GM23338 (cell line): ENCODE data around the gene EYA4. TPM values are rescaled to one million over a fixed set of nuclear protein-coding genes. Genes with fewer than 3 reads are reported as not detected.

Experiments used
- ATAC-seq: fragments of 200-7000 bp; cut with Tn5 transposase; 3 replicates; pipeline ENCODE4 v1.9.1; 2020
- DNase-seq: peaks from one replicate; pipeline ENCODE4 v3.0.0-alpha.2; 2015; ENCODE audit warnings: low spot score
- H2AFZ ChIP-seq: fragments of 200-600 bp; sonication (generic); 2 replicates; pipeline ENCODE4 v1.8.0; 2016; ENCODE audit warnings: antibody characterized with exemption, mild to moderate bottlenecking, moderate library complexity
- H3F3A ChIP-seq: fragments of 200-600 bp; sonication (generic); replicated peaks from 2 replicates; pipeline ENCODE4 v1.8.0; 2017; ENCODE audit warnings: antibody characterized with exemption, mixed run types, low read depth
- H3K27ac ChIP-seq: fragments of 200-600 bp; sonication (generic); 2 replicates; pipeline ENCODE4 v1.6.1; 2016; ENCODE audit warnings: low read depth
- H3K27me3 ChIP-seq: fragments of 200-600 bp; sonication (generic); 2 replicates; pipeline ENCODE4 v1.8.0; 2016; ENCODE audit warnings: mild to moderate bottlenecking, mixed run types, moderate library complexity; ENCODE audit not compliant: insufficient read depth
- H3K36me3 ChIP-seq: fragments of 200-600 bp; sonication (generic); 2 replicates; pipeline ENCODE4 v1.8.0; 2016; ENCODE audit warnings: mild to moderate bottlenecking; ENCODE audit not compliant: insufficient read depth
- H3K4me1 ChIP-seq: fragments of 200-600 bp; sonication (generic); 2 replicates; pipeline ENCODE4 v1.8.0; 2016; ENCODE audit warnings: mild to moderate bottlenecking, moderate library complexity; ENCODE audit not compliant: insufficient read depth
- H3K4me2 ChIP-seq: fragments of 200-600 bp; sonication (generic); 2 replicates; pipeline ENCODE4 v1.7.1; 2017; ENCODE audit warnings: mixed run types
- H3K4me3 ChIP-seq: fragments of 200-600 bp; sonication (generic); 2 replicates; pipeline ENCODE4 v1.6.1; 2016; ENCODE audit warnings: mixed run types
- H3K79me2 ChIP-seq: fragments of 200-600 bp; sonication (generic); replicated peaks from 2 replicates; pipeline ENCODE4 v1.8.0; 2017; ENCODE audit warnings: mild to moderate bottlenecking; ENCODE audit not compliant: insufficient read depth
- H3K9me2 ChIP-seq: fragments of 200-600 bp; sonication (generic); 2 replicates; pipeline ENCODE4 v1.8.0; 2017; ENCODE audit not compliant: insufficient read depth
- H4K20me1 ChIP-seq: fragments of 200-600 bp; sonication (generic); replicated peaks from 2 replicates; pipeline ENCODE4 v1.8.0; 2017; ENCODE audit warnings: mild to moderate bottlenecking; ENCODE audit not compliant: insufficient read depth
- H3K27ac Mint-ChIP-seq: 2 replicates; pipeline ENCODE4 v1.8.0; 2020; ENCODE audit warnings: inconsistent platforms, mild to moderate bottlenecking, moderate library complexity, mixed read lengths
- H3K27me3 Mint-ChIP-seq: 3 replicates; pipeline ENCODE4 v1.8.0; 2022; ENCODE audit warnings: low read depth, mild to moderate bottlenecking, moderate library complexity, mixed read lengths, inconsistent platforms; ENCODE audit not compliant: insufficient read depth, poor library complexity
- H3K36me3 Mint-ChIP-seq: 3 replicates; pipeline ENCODE4 v1.8.0; 2021; ENCODE audit warnings: low read depth, mild to moderate bottlenecking, inconsistent platforms, moderate library complexity, mixed read lengths
- H3K4me1 Mint-ChIP-seq: 3 replicates; pipeline ENCODE4 v1.8.0; 2020; ENCODE audit warnings: mild to moderate bottlenecking, inconsistent platforms, mixed read lengths
- H3K4me3 Mint-ChIP-seq: 3 replicates; pipeline ENCODE4 v1.8.0; 2021; ENCODE audit warnings: moderate library complexity, mild to moderate bottlenecking, inconsistent platforms, mixed read lengths
- H3K9me3 Mint-ChIP-seq: 3 replicates; pipeline ENCODE4 v1.8.0; 2020; ENCODE audit warnings: moderate library complexity, mild to moderate bottlenecking, inconsistent platforms, mixed read lengths
- CREB1 ChIP-seq: fragments of 250-450 bp; sonication (Bioruptor Pico); IDR thresholded peaks from 2 replicates; pipeline ENCODE4 v1.5.0; 2020; ENCODE audit warnings: low read depth, mild to moderate bottlenecking, moderate library complexity
- EZH2 ChIP-seq: fragments of 200-600 bp; sonication (generic); IDR thresholded peaks from one replicate; pipeline ENCODE4 v1.8.0; 2017; ENCODE audit warnings: antibody characterized with exemption, mild to moderate bottlenecking, low read depth; ENCODE audit not compliant: unreplicated experiment
- EZH2phosphoT487 ChIP-seq: fragments of 200-600 bp; sonication (generic); IDR thresholded peaks from one replicate; pipeline ENCODE4 v1.8.1; 2018; ENCODE audit warnings: antibody characterized with exemption; ENCODE audit not compliant: unreplicated experiment
- JUNB ChIP-seq: IDR thresholded peaks from one replicate; pipeline ENCODE4 v1.6.1; 2016; ENCODE audit warnings: antibody characterized with exemption; ENCODE audit not compliant: unreplicated experiment
- NANOG ChIP-seq: IDR thresholded peaks from 2 replicates; pipeline ENCODE4 v1.6.1; 2016; ENCODE audit warnings: antibody characterized with exemption, borderline replicate concordance
- POLR2AphosphoS5 ChIP-seq: IDR thresholded peaks from 2 replicates; pipeline ENCODE4 v1.6.1; 2016; ENCODE audit warnings: antibody characterized with exemption, low read depth
- STAT1 ChIP-seq: IDR thresholded peaks from one replicate; pipeline ENCODE4 v1.6.1; 2016; ENCODE audit warnings: antibody characterized with exemption; ENCODE audit not compliant: unreplicated experiment
- ZNF114 ChIP-seq: fragments of 250-450 bp; sonication (Bioruptor Pico); IDR thresholded peaks from 2 replicates; pipeline ENCODE4 v1.5.0; 2020; ENCODE audit warnings: mild to moderate bottlenecking, moderate library complexity
- ZNF331 ChIP-seq: fragments of 250-450 bp; sonication (Bioruptor Pico); IDR thresholded peaks from 2 replicates; pipeline ENCODE4 v1.5.0; 2020; ENCODE audit warnings: low read depth, mild to moderate bottlenecking, moderate library complexity
- polyA plus RNA-seq: library from polyadenylated mRNA; unstranded; fragments of >200 nt; fragmentation: Nextera tagmentation; extraction: Ambion mirVana; gene quantifications from 2 replicates; pipeline ENCODE4 v1.2.1, GENCODE V29; 2016
- total RNA-seq: library from RNA; depleted of rRNA; stranded (reverse); fragments of >200 nt; shearing (Covaris generic); gene quantifications from 2 replicates; pipeline ENCODE4 v1.2.3, GENCODE V29; 2014
- TF ChIP-seq, protein P1 (sequence below): fragments of 250-450 bp; sonication (Bioruptor Pico); IDR thresholded peaks from 2 replicates; pipeline ENCODE4 v1.5.0; 2020; ENCODE audit warnings: mild to moderate bottlenecking, moderate library complexity
- TF ChIP-seq, protein P2 (sequence below): IDR thresholded peaks from 2 replicates; pipeline ENCODE4 v1.6.1; 2016; ENCODE audit warnings: antibody characterized with exemption
- TF ChIP-seq, protein P3 (sequence below): IDR thresholded peaks from one replicate; pipeline ENCODE4 v1.6.1; 2018; ENCODE audit warnings: antibody characterized with exemption; ENCODE audit not compliant: unreplicated experiment
- TF ChIP-seq, protein P4 (sequence below), 2 experiments: fragments of 200-600 bp in 1 of 2; sonication (generic) in 1 of 2; conservative IDR thresholded peaks; 2 replicates each; pipeline versions ENCODE4 v1.5.1 to v1.6.1; 2016 to 2017; ENCODE audit warnings: antibody characterized with exemption in 2 of 2, low read depth in 2 of 2, mild to moderate bottlenecking in 2 of 2, moderate library complexity in 1 of 2

Gene EYA4
- total and polyA plus RNA-seq, 2 experiments from 2014 or later = 0.05 to 0.21 TPM

- Histone ChIP-seq H3K79me2 (no peaks in the 10 kb centered on the region), H3K4me1 (peaks cover 22% of the 10 kb centered on the region), H2AFZ (peak overlapping the region; percentile 99), H3K9me2 (no peaks in the 10 kb centered on the region), H4K20me1 (0 out of 2 replicates have a peak, but pooled peaks cover 6% of the 10 kb centered on the region), H3K27me3 (peaks cover 86% of the 10 kb centered on the region), H3K4me3 (peak overlapping the region; percentile 80), H3K36me3 (no peaks in the 10 kb centered on the region), H3F3A (no peaks in the 10 kb centered on the region), H3K4me2 (peak overlapping the region; percentile 90), H3K27ac (no peak overlapping the region)
- DNase-seq (peak; percentile 45), ATAC-seq (peak; percentile 47)
- peak overlapping the region; percentile 79 for H3K4me3 Mint-ChIP-seq
- peaks cover 56% of the 10 kb centered on the region for H3K27me3 Mint-ChIP-seq
- no peak overlapping the region for H3K27ac Mint-ChIP-seq
- TF ChIP-seq EZH2phosphoT487 (peak; percentile 82), NANOG (no peak), POLR2AphosphoS5 (no peak), CREB1 (CRISPR knock-in tag) (no peak), JUNB (no peak), STAT1 (no peak), EZH2 (peak; percentile 77), ZNF114 (CRISPR knock-in tag) (no peak), ZNF331 (no peak)
- TF ChIP-seq, protein P1, sequence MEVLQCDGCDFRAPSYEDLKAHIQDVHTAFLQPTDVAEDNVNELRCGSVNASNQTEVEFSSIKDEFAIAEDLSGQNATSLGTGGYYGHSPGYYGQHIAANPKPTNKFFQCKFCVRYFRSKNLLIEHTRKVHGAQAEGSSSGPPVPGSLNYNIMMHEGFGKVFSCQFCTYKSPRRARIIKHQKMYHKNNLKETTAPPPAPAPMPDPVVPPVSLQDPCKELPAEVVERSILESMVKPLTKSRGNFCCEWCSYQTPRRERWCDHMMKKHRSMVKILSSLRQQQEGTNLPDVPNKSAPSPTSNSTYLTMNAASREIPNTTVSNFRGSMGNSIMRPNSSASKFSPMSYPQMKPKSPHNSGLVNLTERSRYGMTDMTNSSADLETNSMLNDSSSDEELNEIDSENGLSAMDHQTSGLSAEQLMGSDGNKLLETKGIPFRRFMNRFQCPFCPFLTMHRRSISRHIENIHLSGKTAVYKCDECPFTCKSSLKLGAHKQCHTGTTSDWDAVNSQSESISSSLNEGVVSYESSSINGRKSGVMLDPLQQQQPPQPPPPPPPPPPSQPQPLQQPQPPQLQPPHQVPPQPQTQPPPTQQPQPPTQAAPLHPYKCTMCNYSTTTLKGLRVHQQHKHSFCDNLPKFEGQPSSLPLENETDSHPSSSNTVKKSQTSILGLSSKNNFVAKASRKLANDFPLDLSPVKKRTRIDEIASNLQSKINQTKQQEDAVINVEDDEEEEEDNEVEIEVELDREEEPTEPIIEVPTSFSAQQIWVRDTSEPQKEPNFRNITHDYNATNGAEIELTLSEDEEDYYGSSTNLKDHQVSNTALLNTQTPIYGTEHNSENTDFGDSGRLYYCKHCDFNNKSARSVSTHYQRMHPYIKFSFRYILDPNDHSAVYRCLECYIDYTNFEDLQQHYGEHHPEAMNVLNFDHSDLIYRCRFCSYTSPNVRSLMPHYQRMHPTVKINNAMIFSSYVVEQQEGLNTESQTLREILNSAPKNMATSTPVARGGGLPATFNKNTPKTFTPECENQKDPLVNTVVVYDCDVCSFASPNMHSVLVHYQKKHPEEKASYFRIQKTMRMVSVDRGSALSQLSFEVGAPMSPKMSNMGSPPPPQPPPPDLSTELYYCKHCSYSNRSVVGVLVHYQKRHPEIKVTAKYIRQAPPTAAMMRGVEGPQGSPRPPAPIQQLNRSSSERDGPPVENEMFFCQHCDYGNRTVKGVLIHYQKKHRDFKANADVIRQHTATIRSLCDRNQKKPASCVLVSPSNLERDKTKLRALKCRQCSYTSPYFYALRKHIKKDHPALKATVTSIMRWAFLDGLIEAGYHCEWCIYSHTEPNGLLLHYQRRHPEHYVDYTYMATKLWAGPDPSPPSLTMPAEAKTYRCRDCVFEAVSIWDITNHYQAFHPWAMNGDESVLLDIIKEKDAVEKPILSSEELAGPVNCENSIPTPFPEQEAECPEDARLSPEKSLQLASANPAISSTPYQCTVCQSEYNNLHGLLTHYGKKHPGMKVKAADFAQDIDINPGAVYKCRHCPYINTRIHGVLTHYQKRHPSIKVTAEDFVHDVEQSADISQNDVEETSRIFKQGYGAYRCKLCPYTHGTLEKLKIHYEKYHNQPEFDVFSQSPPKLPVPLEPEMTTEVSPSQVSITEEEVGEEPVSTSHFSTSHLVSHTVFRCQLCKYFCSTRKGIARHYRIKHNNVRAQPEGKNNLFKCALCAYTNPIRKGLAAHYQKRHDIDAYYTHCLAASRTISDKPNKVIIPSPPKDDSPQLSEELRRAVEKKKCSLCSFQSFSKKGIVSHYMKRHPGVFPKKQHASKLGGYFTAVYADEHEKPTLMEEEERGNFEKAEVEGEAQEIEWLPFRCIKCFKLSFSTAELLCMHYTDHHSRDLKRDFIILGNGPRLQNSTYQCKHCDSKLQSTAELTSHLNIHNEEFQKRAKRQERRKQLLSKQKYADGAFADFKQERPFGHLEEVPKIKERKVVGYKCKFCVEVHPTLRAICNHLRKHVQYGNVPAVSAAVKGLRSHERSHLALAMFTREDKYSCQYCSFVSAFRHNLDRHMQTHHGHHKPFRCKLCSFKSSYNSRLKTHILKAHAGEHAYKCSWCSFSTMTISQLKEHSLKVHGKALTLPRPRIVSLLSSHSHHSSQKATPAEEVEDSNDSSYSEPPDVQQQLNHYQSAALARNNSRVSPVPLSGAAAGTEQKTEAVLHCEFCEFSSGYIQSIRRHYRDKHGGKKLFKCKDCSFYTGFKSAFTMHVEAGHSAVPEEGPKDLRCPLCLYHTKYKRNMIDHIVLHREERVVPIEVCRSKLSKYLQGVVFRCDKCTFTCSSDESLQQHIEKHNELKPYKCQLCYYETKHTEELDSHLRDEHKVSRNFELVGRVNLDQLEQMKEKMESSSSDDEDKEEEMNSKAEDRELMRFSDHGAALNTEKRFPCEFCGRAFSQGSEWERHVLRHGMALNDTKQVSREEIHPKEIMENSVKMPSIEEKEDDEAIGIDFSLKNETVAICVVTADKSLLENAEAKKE (CRISPR knock-in tag) = no peak
- TF ChIP-seq, protein P2, sequence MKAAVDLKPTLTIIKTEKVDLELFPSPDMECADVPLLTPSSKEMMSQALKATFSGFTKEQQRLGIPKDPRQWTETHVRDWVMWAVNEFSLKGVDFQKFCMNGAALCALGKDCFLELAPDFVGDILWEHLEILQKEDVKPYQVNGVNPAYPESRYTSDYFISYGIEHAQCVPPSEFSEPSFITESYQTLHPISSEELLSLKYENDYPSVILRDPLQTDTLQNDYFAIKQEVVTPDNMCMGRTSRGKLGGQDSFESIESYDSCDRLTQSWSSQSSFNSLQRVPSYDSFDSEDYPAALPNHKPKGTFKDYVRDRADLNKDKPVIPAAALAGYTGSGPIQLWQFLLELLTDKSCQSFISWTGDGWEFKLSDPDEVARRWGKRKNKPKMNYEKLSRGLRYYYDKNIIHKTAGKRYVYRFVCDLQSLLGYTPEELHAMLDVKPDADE = no peak
- TF ChIP-seq, protein P3, sequence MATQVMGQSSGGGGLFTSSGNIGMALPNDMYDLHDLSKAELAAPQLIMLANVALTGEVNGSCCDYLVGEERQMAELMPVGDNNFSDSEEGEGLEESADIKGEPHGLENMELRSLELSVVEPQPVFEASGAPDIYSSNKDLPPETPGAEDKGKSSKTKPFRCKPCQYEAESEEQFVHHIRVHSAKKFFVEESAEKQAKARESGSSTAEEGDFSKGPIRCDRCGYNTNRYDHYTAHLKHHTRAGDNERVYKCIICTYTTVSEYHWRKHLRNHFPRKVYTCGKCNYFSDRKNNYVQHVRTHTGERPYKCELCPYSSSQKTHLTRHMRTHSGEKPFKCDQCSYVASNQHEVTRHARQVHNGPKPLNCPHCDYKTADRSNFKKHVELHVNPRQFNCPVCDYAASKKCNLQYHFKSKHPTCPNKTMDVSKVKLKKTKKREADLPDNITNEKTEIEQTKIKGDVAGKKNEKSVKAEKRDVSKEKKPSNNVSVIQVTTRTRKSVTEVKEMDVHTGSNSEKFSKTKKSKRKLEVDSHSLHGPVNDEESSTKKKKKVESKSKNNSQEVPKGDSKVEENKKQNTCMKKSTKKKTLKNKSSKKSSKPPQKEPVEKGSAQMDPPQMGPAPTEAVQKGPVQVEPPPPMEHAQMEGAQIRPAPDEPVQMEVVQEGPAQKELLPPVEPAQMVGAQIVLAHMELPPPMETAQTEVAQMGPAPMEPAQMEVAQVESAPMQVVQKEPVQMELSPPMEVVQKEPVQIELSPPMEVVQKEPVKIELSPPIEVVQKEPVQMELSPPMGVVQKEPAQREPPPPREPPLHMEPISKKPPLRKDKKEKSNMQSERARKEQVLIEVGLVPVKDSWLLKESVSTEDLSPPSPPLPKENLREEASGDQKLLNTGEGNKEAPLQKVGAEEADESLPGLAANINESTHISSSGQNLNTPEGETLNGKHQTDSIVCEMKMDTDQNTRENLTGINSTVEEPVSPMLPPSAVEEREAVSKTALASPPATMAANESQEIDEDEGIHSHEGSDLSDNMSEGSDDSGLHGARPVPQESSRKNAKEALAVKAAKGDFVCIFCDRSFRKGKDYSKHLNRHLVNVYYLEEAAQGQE = no peak
- TF ChIP-seq, protein P4, sequence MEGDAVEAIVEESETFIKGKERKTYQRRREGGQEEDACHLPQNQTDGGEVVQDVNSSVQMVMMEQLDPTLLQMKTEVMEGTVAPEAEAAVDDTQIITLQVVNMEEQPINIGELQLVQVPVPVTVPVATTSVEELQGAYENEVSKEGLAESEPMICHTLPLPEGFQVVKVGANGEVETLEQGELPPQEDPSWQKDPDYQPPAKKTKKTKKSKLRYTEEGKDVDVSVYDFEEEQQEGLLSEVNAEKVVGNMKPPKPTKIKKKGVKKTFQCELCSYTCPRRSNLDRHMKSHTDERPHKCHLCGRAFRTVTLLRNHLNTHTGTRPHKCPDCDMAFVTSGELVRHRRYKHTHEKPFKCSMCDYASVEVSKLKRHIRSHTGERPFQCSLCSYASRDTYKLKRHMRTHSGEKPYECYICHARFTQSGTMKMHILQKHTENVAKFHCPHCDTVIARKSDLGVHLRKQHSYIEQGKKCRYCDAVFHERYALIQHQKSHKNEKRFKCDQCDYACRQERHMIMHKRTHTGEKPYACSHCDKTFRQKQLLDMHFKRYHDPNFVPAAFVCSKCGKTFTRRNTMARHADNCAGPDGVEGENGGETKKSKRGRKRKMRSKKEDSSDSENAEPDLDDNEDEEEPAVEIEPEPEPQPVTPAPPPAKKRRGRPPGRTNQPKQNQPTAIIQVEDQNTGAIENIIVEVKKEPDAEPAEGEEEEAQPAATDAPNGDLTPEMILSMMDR (conservative IDR thresholded peaks at IDR 0.05; ENCODE audit: low read depth in 2 of 2) = no peak
- H3K4me1 Mint-ChIP-seq = peaks cover 35% of the 10 kb centered on the region
- H3K9me3 Mint-ChIP-seq = no peaks in the 10 kb centered on the region
- H3K36me3 Mint-ChIP-seq = no peaks in the 10 kb centered on the region
Observed at GRCh38 chr6:133242637-133243585, 1.8 kb downstream of the EYA4 start.
